Measurements from ENCODE around the gene ALDH3B1. TPM values are rescaled to one million over a fixed set of nuclear protein-coding genes. Genes with fewer than 3 reads are reported as not detected.

Gene ALDH3B1
- total RNA-seq, 2 experiments from 2014 or later = not detected

DNA sequence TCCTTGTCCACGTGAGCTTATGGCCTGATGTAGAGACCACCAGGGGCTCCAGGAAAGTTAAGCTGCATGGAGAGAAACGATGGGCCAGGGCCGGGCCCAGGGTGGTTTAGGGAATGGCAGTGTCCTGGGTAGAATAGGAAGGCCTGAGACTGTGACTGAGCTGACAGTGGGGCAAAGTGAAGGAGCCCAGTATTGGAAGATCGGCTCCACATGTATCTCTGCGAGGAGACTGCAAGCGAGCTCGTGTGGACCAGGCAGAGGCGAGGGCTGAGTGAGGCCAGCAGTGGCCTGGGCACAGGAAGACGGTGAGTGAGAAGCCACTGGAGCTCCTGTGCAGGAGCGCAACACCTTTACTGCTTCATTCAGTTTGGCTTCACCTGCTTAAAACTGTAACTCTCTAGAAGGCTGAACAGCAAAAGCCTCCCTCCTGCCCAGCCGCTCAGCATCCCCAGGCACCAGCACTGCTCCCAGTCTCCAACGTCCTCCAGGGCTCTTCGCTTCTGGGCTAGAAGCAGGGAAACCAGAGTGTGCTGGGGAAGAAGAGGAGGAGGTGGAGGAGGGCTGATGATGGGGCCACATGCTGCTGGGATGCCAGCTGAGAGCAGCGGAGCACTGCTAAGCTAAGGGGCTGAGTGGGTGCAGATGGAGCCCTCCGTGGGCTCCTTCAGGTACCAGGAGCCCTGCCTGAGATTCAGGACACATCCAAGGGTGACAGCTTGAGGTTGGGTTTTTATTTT, 42.2 kb downstream of the ALDH3B1 start:
- ChIA-PET POLR2A (interaction anchor here (1.9 to 2.2 kb wide), 2 partner anchors 11 to 14 kb away, joined by 6 to 8 read pairs; partner anchors contain the start of gene TCIRG1), CTCF (no interaction called here)
- Mint-ChIP-seq H3K27me3 (no peaks in the 10 kb centered on the region), H3K4me3 (no peak overlapping the region), H3K4me1 (no peaks in the 10 kb centered on the region), H3K36me3 (ENCODE audit: low read depth) (peaks cover 30% of the 10 kb centered on the region), H3K9me3 (no peaks in the 10 kb centered on the region), H3K27ac (no peak overlapping the region)
- no peak for DNase-seq

DNA sequence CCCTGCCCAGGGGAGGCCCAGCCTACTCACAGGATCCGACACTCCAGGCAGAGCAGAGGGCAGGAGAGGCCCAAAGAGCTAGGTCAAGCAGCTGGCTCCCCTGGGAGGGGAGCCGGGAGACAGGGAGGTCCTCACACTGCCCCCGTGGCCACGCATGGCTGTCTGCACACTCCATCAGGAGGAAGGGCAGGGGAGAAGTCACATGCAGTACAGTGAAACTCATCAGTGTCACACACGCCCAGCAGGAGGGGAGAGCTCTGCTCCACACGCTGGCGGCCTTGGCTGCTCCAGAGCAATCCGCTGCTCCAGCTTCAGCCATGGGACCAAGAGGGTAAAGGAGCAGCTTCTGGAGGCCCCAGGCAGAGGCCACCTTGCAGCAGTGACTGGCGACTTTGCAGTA, 43.0 kb downstream of the ALDH3B1 start:
- Mint-ChIP-seq H3K4me1 (no peaks in the 10 kb centered on the region), H3K9me3 (no peaks in the 10 kb centered on the region), H3K4me3 (no peak overlapping the region), H3K27me3 (no peaks in the 10 kb centered on the region), H3K36me3 (ENCODE audit: low read depth) (peaks cover 28% of the 10 kb centered on the region), H3K27ac (no peak overlapping the region)
- POLR2A ChIA-PET = interaction anchor here (1.9 to 2.2 kb wide), 2 partner anchors 12 to 15 kb away, joined by 6 to 8 read pairs; partner anchors contain the start of gene TCIRG1
- no peak for DNase-seq
- CTCF ChIA-PET = no interaction called here

DNA sequence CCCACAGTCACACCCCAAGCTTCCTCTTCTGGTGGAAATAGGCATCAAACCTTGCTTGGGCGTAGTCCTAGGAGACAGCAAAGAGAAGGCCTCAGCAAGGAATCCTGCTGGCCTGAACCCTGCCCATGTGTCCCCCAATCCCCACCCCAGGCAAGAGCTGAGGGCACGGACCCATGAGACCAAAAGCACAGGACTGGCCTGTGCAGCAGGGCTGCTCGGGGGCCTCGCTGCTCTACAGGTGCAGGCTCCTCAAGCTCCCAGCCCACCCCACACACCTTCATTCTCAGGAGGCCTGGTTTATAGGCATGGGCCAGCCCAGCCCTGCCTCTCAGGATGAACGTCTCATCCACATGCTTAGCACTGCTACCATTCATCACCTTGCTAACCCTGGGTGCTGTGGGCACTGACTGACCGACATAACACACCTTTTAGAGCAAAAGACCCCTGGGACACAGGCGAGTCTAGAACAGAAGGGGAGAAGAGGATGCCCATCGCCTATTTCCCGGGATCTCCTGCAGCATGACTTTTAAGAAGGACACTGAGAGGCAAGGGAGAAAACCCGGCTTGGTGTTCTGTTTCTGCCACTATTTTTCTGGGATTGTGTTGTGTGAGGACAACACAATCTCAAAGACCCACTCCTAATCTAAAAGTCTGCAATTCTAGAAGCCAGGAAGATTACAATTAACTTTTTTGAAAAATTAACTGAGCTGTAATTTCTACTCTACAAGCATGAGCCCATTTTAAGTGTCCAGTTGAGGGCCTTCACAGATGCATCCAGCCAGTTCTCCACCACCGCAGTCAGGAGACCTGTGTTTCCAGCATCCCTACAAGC, 44.1 kb downstream of the ALDH3B1 start:
- no peaks in the 10 kb centered on the region for H3K9me3 Mint-ChIP-seq
- H3K27ac Mint-ChIP-seq = no peak overlapping the region
- ChIA-PET POLR2A (interaction anchor here (1.3 to 2.2 kb wide), 3 partner anchors 11 to 16 kb away, joined by 6 to 8 read pairs (median 6); partner anchors contain the start of gene TCIRG1), CTCF (no interaction called here)
- H3K4me1 Mint-ChIP-seq = no peaks in the 10 kb centered on the region
- no peak overlapping the region for H3K4me3 Mint-ChIP-seq
- no peak for DNase-seq
- no peaks in the 10 kb centered on the region for H3K27me3 Mint-ChIP-seq
- peaks cover 22% of the 10 kb centered on the region for H3K36me3 Mint-ChIP-seq (ENCODE audit: low read depth)

DNA sequence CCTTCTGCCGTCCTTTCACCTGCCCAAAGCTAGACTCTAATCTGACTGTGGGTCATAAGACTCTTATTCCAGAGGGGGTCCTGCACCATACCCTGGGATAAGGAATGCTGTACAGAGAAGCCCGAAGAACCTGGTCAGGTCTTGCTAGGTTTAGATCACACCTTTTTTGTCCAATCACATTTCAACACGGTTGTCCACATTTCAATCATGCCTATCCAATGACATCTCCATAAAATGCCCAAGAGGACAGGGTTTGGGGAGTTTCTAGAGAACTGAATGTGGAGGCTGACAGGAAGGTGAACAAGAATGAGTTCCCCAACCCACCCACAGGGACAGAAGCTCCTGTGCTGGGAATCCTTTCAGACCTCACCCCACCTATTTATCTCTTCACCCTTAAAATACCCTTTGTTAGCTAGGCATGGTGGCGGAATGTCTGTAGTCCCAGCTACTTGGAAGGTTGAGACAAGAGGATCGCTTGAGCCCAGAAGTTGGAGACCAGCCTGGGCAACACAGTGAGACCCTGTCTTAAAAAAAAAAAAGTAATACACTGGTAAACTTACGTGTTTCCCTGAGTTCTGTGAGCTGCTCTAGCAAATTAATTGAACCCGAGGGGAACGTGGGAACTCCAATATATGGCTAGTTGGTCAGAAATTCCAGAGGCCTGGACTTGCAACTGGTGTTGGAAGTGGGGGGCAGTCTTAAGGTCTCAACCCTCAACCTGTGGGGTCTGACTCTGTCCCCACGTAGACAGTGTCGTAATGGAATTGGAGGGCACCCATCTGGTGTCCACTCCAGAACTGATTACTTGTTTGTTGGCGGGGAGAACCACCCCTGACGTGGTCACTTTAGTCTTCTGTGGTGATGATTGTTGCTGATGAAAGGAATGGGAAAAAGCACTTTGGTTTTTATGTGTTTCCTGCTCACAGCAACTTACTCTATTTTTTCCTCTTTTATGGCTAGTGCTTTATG, 46.5 kb downstream of the ALDH3B1 start:
- Mint-ChIP-seq H3K9me3 (no peaks in the 10 kb centered on the region), H3K4me3 (no peak overlapping the region), H3K27ac (no peak overlapping the region), H3K27me3 (no peaks in the 10 kb centered on the region), H3K4me1 (no peaks in the 10 kb centered on the region), H3K36me3 (ENCODE audit: low read depth) (peaks cover 13% of the 10 kb centered on the region)
- ChIA-PET POLR2A (interaction anchor here (0.7 kb wide), 1 partner anchor 150 kb away, joined by 3 read pairs; no protein-coding TSS in a partner anchor), CTCF (no interaction called here)
- no peak for DNase-seq

DNA sequence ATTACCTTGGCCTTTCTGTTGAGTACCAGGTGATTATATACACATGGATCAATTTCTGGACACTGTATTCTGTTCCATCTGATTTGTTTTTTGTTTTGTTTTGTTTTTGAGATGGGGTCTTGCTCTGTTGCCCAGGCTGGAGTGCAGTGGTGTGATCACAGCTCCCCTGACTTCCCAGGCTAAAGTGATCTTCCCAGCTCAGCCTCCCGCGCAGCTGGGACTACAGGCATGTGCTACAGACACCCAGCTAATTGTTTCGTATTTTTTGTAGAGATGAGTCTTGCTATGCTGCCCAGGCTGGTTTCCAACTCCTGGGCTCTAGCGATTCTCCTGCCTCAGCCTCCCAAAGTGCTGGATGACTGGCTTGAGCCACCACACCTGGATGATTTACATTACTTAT, 47.7 kb downstream of the ALDH3B1 start:
- Mint-ChIP-seq H3K4me3 (no peak overlapping the region), H3K9me3 (no peaks in the 10 kb centered on the region), H3K36me3 (ENCODE audit: low read depth) (peaks cover 4% of the 10 kb centered on the region), H3K27me3 (no peaks in the 10 kb centered on the region), H3K4me1 (no peaks in the 10 kb centered on the region), H3K27ac (no peak overlapping the region)
- DNase-seq = no peak
- ChIA-PET CTCF (no interaction called here), POLR2A (no interaction called here)

DNA sequence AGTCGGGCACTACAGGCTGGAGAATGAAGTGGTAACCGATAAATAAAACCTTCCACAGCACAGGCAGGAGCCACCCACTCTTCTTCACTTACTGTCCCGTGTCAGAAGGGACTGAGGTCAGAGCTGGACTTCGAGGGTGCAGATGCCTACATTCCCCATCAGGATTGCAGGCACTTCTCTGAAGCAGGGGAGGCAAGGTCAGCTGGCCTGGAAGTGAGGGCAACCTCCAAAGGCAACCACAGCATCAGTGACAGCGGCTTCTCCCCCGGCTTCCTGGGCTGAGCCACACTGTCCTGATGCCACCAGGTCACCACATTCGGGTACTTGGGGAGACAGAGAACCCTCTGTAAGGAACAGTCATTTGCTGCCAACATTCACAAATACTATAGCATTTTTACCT, 51.4 kb downstream of the ALDH3B1 start:
- no peak overlapping the region for H3K27ac Mint-ChIP-seq
- peaks cover 2% of the 10 kb centered on the region for H3K36me3 Mint-ChIP-seq (ENCODE audit: low read depth)
- H3K9me3 Mint-ChIP-seq = no peaks in the 10 kb centered on the region
- CTCF ChIA-PET = no interaction called here
- no peaks in the 10 kb centered on the region for H3K4me1 Mint-ChIP-seq
- H3K4me3 Mint-ChIP-seq = no peak overlapping the region
- no peaks in the 10 kb centered on the region for H3K27me3 Mint-ChIP-seq
- DNase-seq = no peak
- POLR2A ChIA-PET = no interaction called here

DNA sequence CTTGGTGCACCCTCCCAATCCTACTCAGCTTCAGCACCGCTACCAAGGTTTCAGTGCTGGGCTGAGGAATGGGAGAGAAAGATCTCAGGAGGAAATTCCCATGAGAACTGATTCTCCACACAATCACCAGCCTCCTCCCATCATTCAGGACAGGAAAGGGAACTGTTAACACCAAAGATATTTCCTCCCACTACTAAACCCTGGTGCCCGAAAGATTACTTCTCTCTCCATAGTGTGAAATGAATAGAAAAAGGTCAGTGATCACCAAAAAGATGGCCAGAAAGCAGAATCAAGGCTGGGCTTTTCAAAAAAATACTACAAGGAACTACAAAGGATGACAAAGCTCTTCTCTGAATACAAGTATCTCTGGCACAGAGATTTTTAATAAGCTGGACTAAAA, 54.8 kb downstream of the ALDH3B1 start:
- CTCF ChIA-PET = interaction anchor here (0.6 kb wide), 2 partner anchors 23 to 42 kb away, joined by 3 read pairs; no protein-coding TSS in a partner anchor
- Mint-ChIP-seq H3K4me1 (no peaks in the 10 kb centered on the region), H3K27ac (no peak overlapping the region), H3K36me3 (ENCODE audit: low read depth) (peaks cover 2% of the 10 kb centered on the region), H3K4me3 (no peak overlapping the region), H3K27me3 (no peaks in the 10 kb centered on the region), H3K9me3 (no peaks in the 10 kb centered on the region)
- POLR2A ChIA-PET = interaction anchor here (2.1 kb wide), 1 partner anchor 10 kb away, joined by 6 read pairs; no protein-coding TSS in a partner anchor
- DNase-seq = no peak

DNA sequence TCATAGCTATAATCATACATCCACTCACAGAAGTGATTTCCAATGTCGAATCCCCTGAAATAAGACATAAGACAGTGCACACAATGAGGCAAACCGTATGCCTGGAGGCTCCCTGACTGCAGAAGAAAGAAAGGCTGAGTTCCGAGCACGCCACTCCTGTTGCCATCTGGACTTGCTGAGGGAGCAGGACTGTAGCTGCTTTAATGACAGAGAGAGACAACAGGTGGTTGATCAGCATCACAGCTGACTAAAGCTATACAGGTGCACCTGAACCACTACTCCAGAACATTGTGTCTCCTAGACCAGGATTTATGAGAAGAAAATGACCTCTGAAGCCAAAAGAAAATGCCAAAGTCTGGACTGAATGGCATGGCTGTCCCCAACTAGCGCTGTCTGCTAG, 55.7 kb downstream of the ALDH3B1 start:
- POLR2A ChIA-PET = interaction anchor here (2.1 kb wide), 1 partner anchor 11 kb away, joined by 6 read pairs; no protein-coding TSS in a partner anchor

DNA sequence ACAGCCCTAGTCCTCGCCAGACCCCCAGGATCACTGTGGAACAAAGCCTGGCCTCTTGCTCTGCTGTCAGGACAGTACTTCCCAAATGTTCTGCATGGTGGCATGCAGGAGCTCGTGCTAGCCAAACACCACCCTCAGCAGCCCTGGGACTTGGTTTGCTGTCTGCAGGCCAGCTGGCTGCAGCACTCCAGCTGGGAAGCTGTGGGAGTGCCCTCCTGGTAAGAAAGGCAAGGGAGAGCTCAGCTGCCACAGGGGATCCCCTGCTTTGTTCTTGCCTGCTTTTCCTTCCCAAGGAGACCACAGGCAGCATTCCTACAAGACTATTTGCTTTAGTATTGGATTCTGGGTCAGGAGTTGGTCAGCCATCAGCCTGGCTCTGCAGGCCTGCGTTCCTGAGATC, 56.6 kb downstream of the ALDH3B1 start:
- ChIA-PET CTCF (interaction anchor here (0.6 kb wide), 1 partner anchor 338 kb away, joined by 6 read pairs; no protein-coding TSS in a partner anchor), POLR2A (no interaction called here)
- no peaks in the 10 kb centered on the region for H3K9me3 Mint-ChIP-seq
- no peak overlapping the region for H3K4me3 Mint-ChIP-seq
- H3K4me1 Mint-ChIP-seq = no peaks in the 10 kb centered on the region
- no peak overlapping the region for H3K27ac Mint-ChIP-seq
- H3K36me3 Mint-ChIP-seq (ENCODE audit: low read depth) = no peaks in the 10 kb centered on the region
- H3K27me3 Mint-ChIP-seq = no peaks in the 10 kb centered on the region
- DNase-seq = no peak

More for the DNA sequence above, 55.7 kb downstream of the ALDH3B1 start:
- CTCF ChIA-PET = no interaction called here
- no peak for DNase-seq
- Mint-ChIP-seq H3K4me3 (no peak overlapping the region), H3K27me3 (no peaks in the 10 kb centered on the region), H3K36me3 (ENCODE audit: low read depth) (no peaks in the 10 kb centered on the region), H3K4me1 (no peaks in the 10 kb centered on the region), H3K9me3 (no peaks in the 10 kb centered on the region), H3K27ac (no peak overlapping the region)

DNA sequence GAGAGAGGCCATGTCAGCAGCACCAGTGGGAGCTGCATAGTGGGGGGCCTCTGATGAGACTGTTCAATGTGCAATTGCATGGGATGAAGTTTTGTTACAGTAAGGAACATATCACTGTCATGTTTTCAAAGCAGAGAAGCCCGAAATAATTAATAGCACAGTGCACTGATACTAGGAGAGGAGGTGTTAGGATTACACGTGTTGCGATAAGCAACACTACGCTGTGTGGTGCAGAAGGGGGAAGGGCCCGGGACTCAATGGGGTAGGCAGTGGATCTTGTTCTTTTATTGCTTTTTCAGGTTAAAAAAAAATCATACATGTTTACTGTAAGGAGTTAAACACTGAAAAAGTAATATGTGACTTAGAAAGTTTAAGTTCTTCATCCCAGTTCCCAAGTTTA, 57.9 kb downstream of the ALDH3B1 start:
- no peak overlapping the region for H3K27ac Mint-ChIP-seq
- no peaks in the 10 kb centered on the region for H3K27me3 Mint-ChIP-seq
- H3K9me3 Mint-ChIP-seq = no peaks in the 10 kb centered on the region
- ChIA-PET CTCF (interaction anchor here (0.7 kb wide), 1 partner anchor 19 kb away, joined by 3 read pairs; no protein-coding TSS in a partner anchor), POLR2A (no interaction called here)
- H3K4me1 Mint-ChIP-seq = no peaks in the 10 kb centered on the region
- no peaks in the 10 kb centered on the region for H3K36me3 Mint-ChIP-seq (ENCODE audit: low read depth)
- no peak for DNase-seq
- H3K4me3 Mint-ChIP-seq = no peak overlapping the region

DNA sequence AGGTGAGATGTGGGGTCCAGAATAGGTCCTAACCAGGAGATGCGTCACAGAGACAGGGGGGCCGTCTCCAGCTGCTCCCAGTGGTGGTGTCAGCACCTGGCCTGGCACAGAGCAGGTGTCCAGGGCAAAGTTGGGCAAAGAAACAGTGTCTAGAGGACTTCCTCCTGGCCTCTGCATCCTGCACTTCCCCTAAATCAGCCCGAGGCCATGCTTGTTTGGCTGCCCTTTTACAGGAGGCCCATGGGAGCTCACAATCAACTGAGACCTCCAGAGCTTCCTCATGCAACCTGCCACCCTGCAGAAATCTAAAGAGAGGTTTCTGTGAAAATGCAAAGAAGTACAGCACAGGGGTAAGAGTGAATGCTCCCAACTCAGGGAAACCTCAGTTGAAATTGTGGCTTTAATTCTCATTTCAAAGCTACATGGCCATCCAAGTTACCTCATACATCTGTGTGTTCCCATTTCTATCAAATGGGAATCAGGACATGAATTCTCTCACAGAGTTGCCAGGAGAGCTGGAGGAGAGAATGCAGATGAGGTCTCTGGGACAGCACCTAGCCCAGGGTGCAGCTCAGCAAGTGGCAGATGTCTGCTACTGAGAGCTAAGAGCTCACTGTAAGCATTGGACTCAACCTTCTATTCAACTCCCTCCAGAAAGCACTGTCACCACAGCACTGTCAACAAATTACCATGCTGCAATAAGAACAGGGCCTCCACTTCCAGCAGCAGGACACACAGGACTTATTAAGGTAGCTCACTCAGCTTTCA, 61.3 kb downstream of the ALDH3B1 start:
- no peak overlapping the region for H3K4me3 Mint-ChIP-seq
- H3K27me3 Mint-ChIP-seq = no peaks in the 10 kb centered on the region
- no peak overlapping the region for H3K27ac Mint-ChIP-seq
- H3K36me3 Mint-ChIP-seq (ENCODE audit: low read depth) = no peaks in the 10 kb centered on the region
- H3K4me1 Mint-ChIP-seq = no peaks in the 10 kb centered on the region
- ChIA-PET CTCF (interaction anchor here (0.7 to 0.8 kb wide), 2 partner anchors 12 kb away, joined by 3 to 6 read pairs; no protein-coding TSS in a partner anchor), POLR2A (interaction anchor here (0.7 kb wide), 1 partner anchor 16 kb away, joined by 3 read pairs; no protein-coding TSS in a partner anchor)
- no peak for DNase-seq
- H3K9me3 Mint-ChIP-seq = no peaks in the 10 kb centered on the region

All from activated CD4-positive, alpha-beta memory T cell treated with anti-CD3 and anti-CD28 coated beads, Interleukin-2, amount 10 ng/mL, durations not matched to agents 7 days and 5 days (primary cell).